Peyer's patch (tissue), 4 donors: ENCODE results near the gene UGT1A9.

Source experiments
- CTCF ChIP-seq, 6 experiments: fragments of 450-650 bp in 4 of 6; fragments of 200-600 bp in 2 of 6; sonication (generic) in 1 of 6; IDR thresholded peaks; one replicate each; pipeline ENCODE4 v1.5.1; 2017 to 2019; ENCODE audit warnings: antibody characterized with exemption in 6 of 6, mild to moderate bottlenecking in 3 of 6, moderate library complexity in 1 of 6
- POLR2A ChIP-seq, 2 donors: fragments of 450-650 bp; IDR thresholded peaks; one replicate each; pipeline ENCODE4 v1.5.1; 2017; ENCODE audit warnings: antibody characterized with exemption in 2 of 2, mild to moderate bottlenecking in 2 of 2, moderate library complexity in 2 of 2

DNA sequence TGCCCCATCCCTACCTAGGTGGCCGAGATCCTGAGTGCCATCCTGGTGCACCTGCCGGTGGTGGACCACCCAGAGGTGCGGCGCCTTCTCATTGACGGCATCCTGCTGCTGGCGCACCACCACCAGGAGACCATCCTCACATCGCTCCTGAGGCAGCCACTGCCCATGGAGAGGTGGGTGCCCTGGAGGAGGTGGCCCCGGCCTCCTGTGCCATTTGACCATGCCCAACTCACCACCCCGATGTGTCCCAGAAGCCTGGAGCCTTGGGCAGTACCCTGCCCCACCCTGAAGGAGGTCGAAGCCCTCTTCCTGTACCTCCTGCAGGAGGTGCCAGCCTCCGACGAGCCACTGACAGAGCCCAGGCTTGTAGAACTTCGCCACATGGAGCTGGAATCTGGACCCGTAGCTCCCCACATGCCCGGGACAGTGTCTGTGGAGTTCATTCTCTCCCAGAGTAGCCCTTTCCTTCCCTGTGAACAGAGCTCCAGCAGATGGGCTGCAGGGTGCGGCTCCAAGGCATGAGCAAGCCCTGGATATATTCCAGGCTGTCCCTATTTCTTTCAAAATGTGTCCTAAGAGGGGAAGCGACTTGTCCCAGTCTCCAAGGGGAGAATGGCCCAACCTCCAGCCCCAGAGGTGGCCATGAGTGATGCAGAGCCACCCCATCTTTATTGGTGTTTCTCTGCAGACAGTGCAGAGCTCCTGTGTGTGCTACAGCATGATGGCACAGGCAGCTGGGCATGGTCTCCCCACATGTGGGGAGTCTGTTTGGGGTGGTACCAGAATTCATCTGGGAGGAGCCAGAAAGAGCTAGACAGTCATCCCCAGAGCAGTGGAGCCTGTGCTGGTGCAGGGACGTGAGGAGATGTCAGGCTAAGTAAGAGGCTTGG is 148.4 kb downstream of the UGT1A9 start:
- TF ChIP-seq CTCF (IDR thresholded peaks at IDR 0.05) (no peak), POLR2A (IDR thresholded peaks at IDR 0.05) (no peak)
